SK-N-MC (cell line): Measurements from ENCODE around the gene TRIAP1.

Source experiments
- EZH2 ChIP-seq: fragments of 200-600 bp; sonication (generic); IDR thresholded peaks from one replicate; pipeline ENCODE4 v1.6.1; 2017; ENCODE audit warnings: antibody characterized with exemption
- FOXP2 ChIP-seq: optimal IDR thresholded peaks from 2 replicates; pipeline ENCODE3; 2011; ENCODE audit warnings: mild to moderate bottlenecking, moderate library complexity; ENCODE audit not compliant: insufficient read depth; ENCODE audit errors: extremely low read length, control extremely low read depth
- POLR2AphosphoS5 ChIP-seq: IDR thresholded peaks from 2 replicates; pipeline ENCODE4 v1.6.1; 2012; ENCODE audit warnings: mild to moderate bottlenecking, low read depth, low read length, borderline replicate concordance

DNA sequence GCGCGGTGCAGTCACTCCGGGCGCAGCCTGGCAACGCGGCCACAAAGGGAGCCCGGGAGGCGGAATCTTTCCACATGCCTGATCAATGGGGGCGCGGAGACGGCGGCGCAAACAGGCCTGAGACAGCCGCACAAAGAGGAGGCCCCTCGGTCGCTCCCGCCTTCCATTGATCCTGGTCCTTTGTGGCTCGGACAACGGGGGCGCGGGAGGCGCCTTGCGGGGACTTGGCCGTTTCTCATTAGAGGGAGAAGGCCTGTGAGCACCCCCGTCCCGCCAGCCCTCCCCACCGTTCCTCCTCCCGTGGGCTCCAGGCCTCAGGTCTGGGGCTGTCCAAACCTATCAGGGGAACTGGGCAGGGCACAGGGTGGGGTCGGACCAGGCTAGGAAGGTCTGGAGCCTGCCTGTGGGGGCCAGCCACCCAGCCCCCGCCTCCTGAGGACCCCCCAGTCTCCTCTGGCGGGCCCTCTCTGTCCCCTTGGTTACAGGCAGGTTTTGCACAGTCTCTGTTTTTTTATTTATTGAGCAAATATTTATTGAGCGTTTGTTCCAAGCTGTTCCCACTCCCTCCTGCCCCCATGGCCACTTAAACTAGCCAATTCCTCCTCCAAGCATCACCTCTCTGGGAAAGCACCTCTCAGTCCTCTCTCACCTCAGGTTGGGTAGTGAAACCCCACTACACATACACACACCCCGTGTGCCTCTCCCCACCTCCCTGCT lies 48.2 kb downstream of the TRIAP1 start:
- TF ChIP-seq EZH2 (no peak), POLR2AphosphoS5 (no peak), FOXP2 (no peak)
